Gastrocnemius medialis (tissue), 4 donors: ENCODE data around the gene RNF227.

Experiments used
- CTCF ChIP-seq, 5 experiments: fragments of 450-650 bp in 3 of 5; fragments of 200-600 bp in 2 of 5; sonication (generic) in 2 of 5; IDR thresholded peaks in 4 of 5; conservative IDR thresholded peaks in 1 of 5; 1 replicate in 4 of 5; 2 replicates in 1 of 5; pipeline ENCODE4 v1.5.1; 2016 to 2019; ENCODE audit warnings: antibody characterized with exemption in 5 of 5, mild to moderate bottlenecking in 3 of 5, moderate library complexity in 3 of 5
- POLR2A ChIP-seq, 2 donors: fragments of 450-650 bp; IDR thresholded peaks; one replicate each; pipeline ENCODE4 v1.6.1; 2017; ENCODE audit warnings: antibody characterized with exemption in 2 of 2, mild to moderate bottlenecking in 2 of 2, moderate library complexity in 2 of 2

GRCh38 chr17:7932949-7933348, 16.9 kb upstream of the RNF227 start:
- TF ChIP-seq CTCF (IDR thresholded peaks at IDR 0.05 in 4 of 5, conservative IDR thresholded peaks at IDR 0.05 in 1 of 5) (no peak), POLR2A (IDR thresholded peaks at IDR 0.05) (no peak)
